H9 (cell line): ENCODE results near the gene ELL3. TPM values are rescaled to one million over a fixed set of nuclear protein-coding genes. Genes with fewer than 3 reads are reported as not detected.

Experiments used
- DNase-seq: peaks from one replicate; pipeline ENCODE4 v3.0.0-alpha.2; 2017
- H2AFZ ChIP-seq: one replicate; pipeline ENCODE4 v1.6.1; 2013; ENCODE audit warnings: mild to moderate bottlenecking, low read length, control low read depth, moderate library complexity
- H2AK5ac ChIP-seq: 2 replicates; pipeline ENCODE4 v1.6.1; 2013; ENCODE audit warnings: low read length, control low read depth, mixed read lengths; ENCODE audit not compliant: insufficient read length
- H2BK120ac ChIP-seq: one replicate; pipeline ENCODE4 v1.6.1; 2013; ENCODE audit warnings: low read depth, mild to moderate bottlenecking, low read length, control low read depth, inconsistent platforms; ENCODE audit not compliant: poor library complexity, severe bottlenecking
- H2BK12ac ChIP-seq: 2 replicates; pipeline ENCODE4 v1.6.1; 2013; ENCODE audit warnings: low read length, control low read depth, mixed read lengths, low read depth; ENCODE audit not compliant: insufficient read length
- H2BK15ac ChIP-seq: 2 replicates; pipeline ENCODE4 v1.6.1; 2013; ENCODE audit warnings: low read depth, low read length, control low read depth
- H2BK20ac ChIP-seq: one replicate; pipeline ENCODE4 v1.6.1; 2013; ENCODE audit warnings: low read depth, mild to moderate bottlenecking, low read length, control low read depth, inconsistent platforms; ENCODE audit not compliant: poor library complexity, severe bottlenecking
- H2BK5ac ChIP-seq: 2 replicates; pipeline ENCODE4 v1.6.1; 2013; ENCODE audit warnings: low read length, control low read depth, mixed read lengths; ENCODE audit not compliant: insufficient read length
- H3K14ac ChIP-seq: 2 replicates; pipeline ENCODE4 v1.6.1; 2013; ENCODE audit warnings: low read length, control low read depth; ENCODE audit not compliant: insufficient read depth
- H3K18ac ChIP-seq: 2 replicates; pipeline ENCODE4 v1.6.1; 2013; ENCODE audit warnings: low read depth, mild to moderate bottlenecking, mixed read lengths, low read length, control low read depth; ENCODE audit not compliant: insufficient read length
- H3K23ac ChIP-seq: 2 replicates; pipeline ENCODE4 v1.6.1; 2013; ENCODE audit warnings: low read length, control low read depth, mixed read lengths, low read depth; ENCODE audit not compliant: insufficient read length
- H3K23me2 ChIP-seq: 2 replicates; pipeline ENCODE4 v1.6.1; 2013; ENCODE audit warnings: low read depth, mild to moderate bottlenecking, mixed read lengths, low read length, control low read depth; ENCODE audit not compliant: insufficient read length, poor library complexity, severe bottlenecking
- H3K27ac ChIP-seq: 2 replicates; pipeline ENCODE4 v1.5.1; 2013; ENCODE audit warnings: low read length, control low read depth, mixed read lengths, low read depth; ENCODE audit not compliant: insufficient read length
- H3K27me3 ChIP-seq: 2 replicates; pipeline ENCODE4 v1.6.1; 2013; ENCODE audit warnings: low read length, control low read depth, inconsistent platforms; ENCODE audit not compliant: insufficient read depth
- H3K4ac ChIP-seq: 2 replicates; pipeline ENCODE4 v1.6.1; 2013; ENCODE audit warnings: low read depth, mild to moderate bottlenecking, control low read depth, inconsistent platforms, low read length, moderate library complexity
- H3K4me1 ChIP-seq: 2 replicates; pipeline ENCODE4 v1.6.1; 2013; ENCODE audit warnings: low read length, control low read depth, inconsistent platforms; ENCODE audit not compliant: insufficient read depth
- H3K4me2 ChIP-seq: 2 replicates; pipeline ENCODE4 v1.6.1; 2013; ENCODE audit warnings: low read length, control low read depth, mixed read lengths; ENCODE audit not compliant: insufficient read length, insufficient read depth
- H3K56ac ChIP-seq: 2 replicates; pipeline ENCODE4 v1.6.1; 2013; ENCODE audit warnings: low read depth, mild to moderate bottlenecking, mixed read lengths, low read length, control low read depth; ENCODE audit not compliant: insufficient read length
- H3K79me1 ChIP-seq: 2 replicates; pipeline ENCODE4 v1.6.1; 2013; ENCODE audit warnings: low read depth, mild to moderate bottlenecking, moderate library complexity, low read length, control low read depth, inconsistent platforms; ENCODE audit not compliant: insufficient read depth, poor library complexity, severe bottlenecking
- H3K79me2 ChIP-seq: 2 replicates; pipeline ENCODE4 v1.6.1; 2013; ENCODE audit warnings: low read length, control low read depth, inconsistent platforms; ENCODE audit not compliant: insufficient read depth
- H3K9ac ChIP-seq: 2 replicates; pipeline ENCODE4 v1.6.1; 2013; ENCODE audit warnings: low read length, control low read depth, mixed read lengths; ENCODE audit not compliant: insufficient read length; ENCODE audit errors: extremely low read depth
- H3K9me3 ChIP-seq: one replicate; pipeline ENCODE4 v1.6.1; 2013; ENCODE audit warnings: low read depth, low read length, inconsistent platforms; ENCODE audit not compliant: control insufficient read depth
- H3T11ph ChIP-seq: one replicate; pipeline ENCODE4 v1.6.1; 2013; ENCODE audit warnings: mild to moderate bottlenecking, low read length, control low read depth, inconsistent platforms
- H4K20me1 ChIP-seq: one replicate; pipeline ENCODE4 v1.6.1; 2013; ENCODE audit not compliant: control insufficient read depth, insufficient read length, insufficient read depth
- H4K5ac ChIP-seq: 2 replicates; pipeline ENCODE4 v1.6.1; 2013; ENCODE audit warnings: low read depth, mild to moderate bottlenecking, mixed read lengths, low read length, control low read depth; ENCODE audit not compliant: insufficient read length
- H4K8ac ChIP-seq: replicated peaks from 2 replicates; pipeline ENCODE4 v1.6.1; 2013; ENCODE audit warnings: low read length, control low read depth, mixed read lengths, low read depth; ENCODE audit not compliant: insufficient read length
- H4K91ac ChIP-seq: 2 replicates; pipeline ENCODE4 v1.6.1; 2013; ENCODE audit warnings: low read depth, mild to moderate bottlenecking, moderate library complexity, mixed read lengths, low read length, control low read depth; ENCODE audit not compliant: insufficient read length
- H3K27ac Mint-ChIP-seq, 3 experiments: 2 replicates in 2 of 3; 3 replicates in 1 of 3; pipeline ENCODE4 v1.8.0; 2020 to 2021; ENCODE audit warnings: mixed read lengths in 3 of 3, mild to moderate bottlenecking in 1 of 3, moderate library complexity in 1 of 3
- H3K27me3 Mint-ChIP-seq: 2 replicates; pipeline ENCODE4 v1.8.0; 2021; ENCODE audit warnings: low read depth, mild to moderate bottlenecking, moderate library complexity, mixed read lengths
- H3K36me3 Mint-ChIP-seq, 3 experiments: 2 replicates in 2 of 3; 3 replicates in 1 of 3; pipeline ENCODE4 v1.8.0; 2020 to 2021; ENCODE audit warnings: low read depth in 3 of 3, mixed read lengths in 3 of 3; ENCODE audit not compliant: insufficient read depth in 1 of 3
- H3K4me1 Mint-ChIP-seq, 2 experiments: 2 replicates each; pipeline ENCODE4 v1.8.0; 2020; ENCODE audit warnings: mixed read lengths in 2 of 2
- H3K4me3 Mint-ChIP-seq, 2 experiments: 2 replicates in 1 of 2; 3 replicates in 1 of 2; pipeline ENCODE4 v1.8.0; 2020 to 2021; ENCODE audit warnings: mild to moderate bottlenecking in 2 of 2, mixed read lengths in 2 of 2, moderate library complexity in 1 of 2
- H3K9me3 Mint-ChIP-seq, 2 experiments: 2 replicates in 1 of 2; 3 replicates in 1 of 2; pipeline ENCODE4 v1.8.0; 2020; ENCODE audit warnings: mild to moderate bottlenecking in 2 of 2, mixed read lengths in 2 of 2, moderate library complexity in 1 of 2
- WGBS: extraction: QIAGEN DNeasy Blood & Tissue Kit; methylation state at CpG from one replicate; pipeline ENCODE4 v1.1.7; 2013; ENCODE audit warnings: missing lambda C conversion rate, low lambda C conversion rate, mixed read lengths; ENCODE audit not compliant: insufficient read length; ENCODE audit errors: extremely low coverage; 5-methylcytosine and 5-hydroxymethylcytosine counted together
- total RNA-seq: library from RNA; stranded (reverse); gene quantifications from 2 replicates; pipeline ENCODE4 v1.2.1, GENCODE V29; 2021
- TF ChIP-seq, protein P1 (sequence below): fragments of 200-600 bp; sonication (generic); conservative IDR thresholded peaks from 3 replicates; pipeline ENCODE4 v1.8.0; 2021; ENCODE audit warnings: antibody characterized with exemption, mild to moderate bottlenecking

ELL3 gene
- total RNA-seq, 1 experiment from 2014 or later, result 6.4 TPM

- Mint-ChIP-seq H3K9me3 (no peaks in the 10 kb centered on the region), H3K4me3 (no peak overlapping the region), H3K27me3 (no peaks in the 10 kb centered on the region), H3K36me3 (peaks cover 48 to 95% (median 87%) of the 10 kb centered on the region in 3 experiments), H3K4me1 (no peaks in the 10 kb centered on the region), H3K27ac (no peak overlapping the region; a peak in 1 of 7 replicates)
- H3T11ph ChIP-seq, result no peak overlapping the region
- no peak overlapping the region for H3K56ac ChIP-seq
- no peaks in the 10 kb centered on the region for H4K20me1 ChIP-seq
- no CpG with 5 or more reads among the region's 6 CpGs for WGBS
- no peak overlapping the region for H4K5ac ChIP-seq
- H3K23ac ChIP-seq, result no peak overlapping the region
- H3K18ac ChIP-seq, result no peak overlapping the region
- H2BK120ac ChIP-seq, result no peak overlapping the region
- no peaks in the 10 kb centered on the region for H3K4me1 ChIP-seq
- TF ChIP-seq, protein P1, sequence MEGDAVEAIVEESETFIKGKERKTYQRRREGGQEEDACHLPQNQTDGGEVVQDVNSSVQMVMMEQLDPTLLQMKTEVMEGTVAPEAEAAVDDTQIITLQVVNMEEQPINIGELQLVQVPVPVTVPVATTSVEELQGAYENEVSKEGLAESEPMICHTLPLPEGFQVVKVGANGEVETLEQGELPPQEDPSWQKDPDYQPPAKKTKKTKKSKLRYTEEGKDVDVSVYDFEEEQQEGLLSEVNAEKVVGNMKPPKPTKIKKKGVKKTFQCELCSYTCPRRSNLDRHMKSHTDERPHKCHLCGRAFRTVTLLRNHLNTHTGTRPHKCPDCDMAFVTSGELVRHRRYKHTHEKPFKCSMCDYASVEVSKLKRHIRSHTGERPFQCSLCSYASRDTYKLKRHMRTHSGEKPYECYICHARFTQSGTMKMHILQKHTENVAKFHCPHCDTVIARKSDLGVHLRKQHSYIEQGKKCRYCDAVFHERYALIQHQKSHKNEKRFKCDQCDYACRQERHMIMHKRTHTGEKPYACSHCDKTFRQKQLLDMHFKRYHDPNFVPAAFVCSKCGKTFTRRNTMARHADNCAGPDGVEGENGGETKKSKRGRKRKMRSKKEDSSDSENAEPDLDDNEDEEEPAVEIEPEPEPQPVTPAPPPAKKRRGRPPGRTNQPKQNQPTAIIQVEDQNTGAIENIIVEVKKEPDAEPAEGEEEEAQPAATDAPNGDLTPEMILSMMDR, result no peak
- H2BK5ac ChIP-seq, result no peak overlapping the region
- no peaks in the 10 kb centered on the region for H3K79me1 ChIP-seq
- no peak for DNase-seq
- H4K8ac ChIP-seq, result no peak overlapping the region
- no peaks in the 10 kb centered on the region for H3K23me2 ChIP-seq
- H2AK5ac ChIP-seq, result no peak overlapping the region
- H2BK15ac ChIP-seq, result no peak overlapping the region
- H2AFZ ChIP-seq, result no peak overlapping the region
- H3K9me3 ChIP-seq, result no peaks in the 10 kb centered on the region
- no peak overlapping the region for H3K4ac ChIP-seq
- no peaks in the 10 kb centered on the region for H3K79me2 ChIP-seq
- no peaks in the 10 kb centered on the region for H3K27me3 ChIP-seq
- H3K4me2 ChIP-seq, result no peak overlapping the region
- no peak overlapping the region for H2BK20ac ChIP-seq
- no peak overlapping the region for H3K9ac ChIP-seq
- H4K91ac ChIP-seq, result no peak overlapping the region
- H2BK12ac ChIP-seq, result no peak overlapping the region
- no peak overlapping the region for H3K27ac ChIP-seq
- H3K14ac ChIP-seq, result no peak overlapping the region
These were observed 32.4 kb upstream of the ELL3 start for GRCh38 chr15:43808960-43809678.
